ENCODE results near the gene MGST2. TPM values are rescaled to one million over a fixed set of nuclear protein-coding genes. Genes with fewer than 3 reads are reported as not detected.

Gene MGST2
- total and polyA plus RNA-seq, 8 donors = 7.6 to 271 (median 47.3) TPM

DNA sequence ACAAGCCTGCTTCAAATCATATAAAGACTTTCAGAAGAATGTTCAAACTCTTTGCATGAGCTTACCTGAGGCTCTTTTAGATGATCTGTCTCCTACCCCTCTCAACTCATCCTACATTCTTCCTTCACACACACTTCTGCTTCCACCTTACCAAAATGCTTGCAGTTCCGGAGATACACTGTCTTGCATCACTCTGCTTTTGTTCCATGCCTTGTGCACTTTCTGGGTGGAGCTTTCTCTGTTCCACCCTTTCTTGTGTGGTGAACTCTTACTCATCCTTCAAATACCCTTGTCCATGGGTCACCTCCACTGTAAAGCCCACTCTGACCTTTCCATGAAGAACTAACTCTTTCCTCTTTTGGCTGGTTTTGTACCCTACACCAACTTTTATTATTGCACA, 18.4 kb upstream of the MGST2 start:
- peaks cover 0 to 9% (median 6%) of the 10 kb centered on the region in 4 donors for H3K4me1 ChIP-seq
- H3K4me3 ChIP-seq = no peak overlapping the region
- no peak for DNase-seq
- TF ChIP-seq POLR2A (IDR thresholded peaks at IDR 0.05) (no peak), POLR2AphosphoS5 (IDR thresholded peaks at IDR 0.05) (no peak), EP300 (IDR thresholded peaks at IDR 0.05) (no peak)
- TF ChIP-seq, protein P1, sequence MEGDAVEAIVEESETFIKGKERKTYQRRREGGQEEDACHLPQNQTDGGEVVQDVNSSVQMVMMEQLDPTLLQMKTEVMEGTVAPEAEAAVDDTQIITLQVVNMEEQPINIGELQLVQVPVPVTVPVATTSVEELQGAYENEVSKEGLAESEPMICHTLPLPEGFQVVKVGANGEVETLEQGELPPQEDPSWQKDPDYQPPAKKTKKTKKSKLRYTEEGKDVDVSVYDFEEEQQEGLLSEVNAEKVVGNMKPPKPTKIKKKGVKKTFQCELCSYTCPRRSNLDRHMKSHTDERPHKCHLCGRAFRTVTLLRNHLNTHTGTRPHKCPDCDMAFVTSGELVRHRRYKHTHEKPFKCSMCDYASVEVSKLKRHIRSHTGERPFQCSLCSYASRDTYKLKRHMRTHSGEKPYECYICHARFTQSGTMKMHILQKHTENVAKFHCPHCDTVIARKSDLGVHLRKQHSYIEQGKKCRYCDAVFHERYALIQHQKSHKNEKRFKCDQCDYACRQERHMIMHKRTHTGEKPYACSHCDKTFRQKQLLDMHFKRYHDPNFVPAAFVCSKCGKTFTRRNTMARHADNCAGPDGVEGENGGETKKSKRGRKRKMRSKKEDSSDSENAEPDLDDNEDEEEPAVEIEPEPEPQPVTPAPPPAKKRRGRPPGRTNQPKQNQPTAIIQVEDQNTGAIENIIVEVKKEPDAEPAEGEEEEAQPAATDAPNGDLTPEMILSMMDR (IDR thresholded peaks at IDR 0.05) = no peak
- no peaks in the 10 kb centered on the region for H3K9me3 ChIP-seq
- intact Hi-C loops (cut with DNase I; ENCODE audit: low total_unique reads) = no loop called here
- WGBS, 5 donors = 70 to 93% (median 88%) methylated on average over 1 of the region's 1 CpG
- H3K36me3 ChIP-seq = no peaks in the 10 kb centered on the region
- no peaks in the 10 kb centered on the region for H3K27me3 ChIP-seq
- H3K27ac ChIP-seq = no peak overlapping the region

DNA sequence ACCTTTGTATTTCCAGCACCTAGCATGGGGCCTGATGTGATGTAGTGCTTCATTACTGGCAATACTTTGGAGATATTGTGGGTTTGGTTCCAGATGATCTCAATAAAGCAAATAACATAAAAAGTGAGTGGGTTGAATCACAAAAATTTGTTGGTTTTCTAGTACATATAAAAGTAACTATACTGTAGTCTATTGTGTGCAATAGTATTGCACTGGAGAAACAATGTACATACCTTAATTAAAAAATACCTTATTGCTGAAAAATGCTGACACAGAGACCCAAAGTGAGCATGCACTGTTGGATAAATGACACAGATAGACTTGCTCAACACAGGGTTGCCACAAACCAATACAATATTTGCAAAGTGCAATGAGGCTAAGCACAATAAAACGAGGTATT, 17.7 kb upstream of the MGST2 start:
- intact Hi-C loops (cut with DNase I; ENCODE audit: low total_unique reads) = no loop called here
- Histone ChIP-seq H3K4me3 (no peak overlapping the region), H3K27me3 (no peaks in the 10 kb centered on the region), H3K27ac (no peak overlapping the region), H3K36me3 (no peaks in the 10 kb centered on the region), H3K4me1 (peaks cover 0 to 9% (median 6%) of the 10 kb centered on the region in 4 donors), H3K9me3 (no peaks in the 10 kb centered on the region)
- 76 to 90% (median 79%) methylated on average over 1 of the region's 1 CpG for WGBS, 5 donors
- DNase-seq = no peak
- TF ChIP-seq, protein P1 (IDR thresholded peaks at IDR 0.05) = no peak
- no peak for TF ChIP-seq POLR2AphosphoS5 (IDR thresholded peaks at IDR 0.05)
- TF ChIP-seq POLR2A (IDR thresholded peaks at IDR 0.05) = no peak
- no peak for TF ChIP-seq EP300 (IDR thresholded peaks at IDR 0.05)

DNA sequence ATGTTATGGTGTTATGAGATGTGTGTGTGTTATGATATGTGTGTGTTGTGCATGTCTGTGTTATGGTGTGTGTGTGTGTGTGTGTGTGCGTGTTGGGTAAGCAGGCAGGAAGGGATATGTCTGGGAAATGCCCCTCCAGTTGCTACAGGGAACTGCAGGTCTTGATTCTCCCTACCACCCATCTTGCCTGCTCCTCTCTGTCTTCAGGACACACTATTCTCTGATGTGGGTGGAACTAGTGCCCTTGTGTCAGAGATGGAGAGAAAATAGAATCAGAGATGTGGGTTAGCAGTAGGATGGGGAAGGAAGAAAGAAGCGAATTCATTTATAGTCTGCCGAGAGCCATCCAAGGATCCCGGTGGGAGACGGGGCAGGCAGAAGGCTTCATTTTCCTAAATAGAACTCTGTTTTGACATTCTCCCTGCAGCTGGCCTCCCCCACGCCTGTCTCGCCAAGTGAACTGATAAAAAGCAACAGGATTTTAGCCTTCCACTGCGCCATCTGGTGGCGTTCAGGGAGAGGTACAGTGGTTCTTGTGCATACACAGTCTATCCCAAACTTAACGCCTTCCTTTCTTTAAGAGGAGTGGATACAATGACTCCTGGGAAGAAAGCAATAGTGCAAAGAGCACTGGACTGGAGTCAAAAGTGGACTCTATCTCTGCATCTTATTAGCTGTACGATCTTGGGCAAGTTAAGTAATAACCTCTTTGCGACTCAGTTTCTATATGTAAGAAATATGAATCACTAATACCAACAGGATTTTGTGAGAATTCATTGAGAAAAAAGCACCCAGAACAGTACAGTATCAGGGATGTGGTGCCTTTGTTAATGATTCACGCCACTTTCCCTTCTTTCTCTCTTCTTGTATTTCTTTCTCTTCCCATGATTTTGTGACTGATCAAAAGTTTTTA, 14.1 kb upstream of the MGST2 start:
- Histone ChIP-seq H3K9me3 (no peaks in the 10 kb centered on the region), H3K27me3 (no peaks in the 10 kb centered on the region), H3K27ac (no peak overlapping the region), H3K4me1 (peaks cover under 1 to 10% (median 7%) of the 10 kb centered on the region in 4 donors), H3K36me3 (no peaks in the 10 kb centered on the region), H3K4me3 (peak overlapping the region in 1 of 4 donors; percentile 3)
- intact Hi-C loops (cut with DNase I; ENCODE audit: low total_unique reads) = no loop called here
- 13 to 19% (median 14%) methylated on average over 13 of the region's 13 CpGs for WGBS, 5 donors
- DNase-seq = peak; percentile 84 to 96
- TF ChIP-seq EP300 (IDR thresholded peaks at IDR 0.05) (no peak), POLR2AphosphoS5 (IDR thresholded peaks at IDR 0.05) (peak in 1 of 3 donors; percentile 52), POLR2A (IDR thresholded peaks at IDR 0.05) (no peak)
- TF ChIP-seq, protein P1 (IDR thresholded peaks at IDR 0.05) = peak in 5 of 7 experiments; percentile 70 to 91 (median 90)

DNA sequence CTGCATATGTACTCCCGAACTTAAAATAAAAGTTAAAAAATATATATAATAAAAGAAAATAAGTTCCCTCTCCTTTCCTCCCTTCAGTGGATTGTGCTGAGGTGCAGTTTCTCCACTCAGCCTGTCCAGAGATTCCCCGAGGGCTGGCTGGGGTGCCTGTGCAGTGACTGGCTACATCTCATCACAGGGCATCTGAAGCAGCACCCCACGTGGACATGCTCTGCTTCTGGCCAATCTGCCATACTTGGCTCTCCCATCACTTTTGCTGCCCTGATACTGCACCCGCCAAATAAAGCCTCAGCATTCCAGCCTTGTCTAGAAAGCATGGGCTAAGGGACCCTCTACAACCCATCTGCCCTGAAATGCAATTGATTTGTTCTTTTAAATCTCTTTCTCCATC, 11.1 kb upstream of the MGST2 start:
- Histone ChIP-seq H3K4me1 (peaks cover 4 to 33% (median 24%) of the 10 kb centered on the region in 4 donors), H3K4me3 (no peak overlapping the region), H3K27me3 (no peaks in the 10 kb centered on the region), H3K27ac (no peak overlapping the region), H3K9me3 (no peaks in the 10 kb centered on the region), H3K36me3 (no peaks in the 10 kb centered on the region)
- no peak for DNase-seq
- TF ChIP-seq, protein P1 (IDR thresholded peaks at IDR 0.05) = no peak
- no peak for TF ChIP-seq EP300 (IDR thresholded peaks at IDR 0.05)
- no peak for TF ChIP-seq POLR2A (IDR thresholded peaks at IDR 0.05)
- no peak for TF ChIP-seq POLR2AphosphoS5 (IDR thresholded peaks at IDR 0.05)
- intact Hi-C loops (cut with DNase I; ENCODE audit: low total_unique reads) = no loop called here
- WGBS, 5 donors = 77 to 86% (median 84%) methylated on average over 4 of the region's 4 CpGs

All from stomach (tissue), 9 donors.